Liver (tissue), 3 donors: Measurements from ENCODE around the gene TMC1.

ENCODE experiments used
- CTCF ChIP-seq: fragments of 150-350 bp; IDR thresholded peaks from 2 replicates; pipeline ENCODE4 v1.5.1; 2017; ENCODE audit warnings: improper control_type of control experiment, low read depth, low read length; ENCODE audit not compliant: missing input control
- JUND ChIP-seq, 2 donors: IDR thresholded peaks; 2 replicates each; pipeline ENCODE4 v1.6.1; 2016; ENCODE audit warnings: antibody characterized with exemption in 2 of 2
- MAX ChIP-seq: IDR thresholded peaks from 2 replicates; pipeline ENCODE4 v1.6.1; 2016; ENCODE audit warnings: antibody characterized with exemption
- RAD21 ChIP-seq, 2 donors: IDR thresholded peaks; 2 replicates each; pipeline ENCODE4 v1.6.1; 2016; ENCODE audit warnings: antibody characterized with exemption in 2 of 2, mild to moderate bottlenecking in 2 of 2
- REST ChIP-seq: IDR thresholded peaks from 2 replicates; pipeline ENCODE4 v1.6.1; 2016; ENCODE audit warnings: antibody characterized with exemption, mild to moderate bottlenecking
- SP1 ChIP-seq: IDR thresholded peaks from 2 replicates; pipeline ENCODE4 v1.6.1; 2018; ENCODE audit warnings: antibody characterized with exemption, mild to moderate bottlenecking
- TAF1 ChIP-seq: conservative IDR thresholded peaks from 2 replicates; pipeline ENCODE4 v1.6.1; 2016; ENCODE audit warnings: antibody characterized with exemption, mild to moderate bottlenecking
- ZBTB33 ChIP-seq: IDR thresholded peaks from 2 replicates; pipeline ENCODE4 v1.6.1; 2016; ENCODE audit warnings: antibody characterized with exemption
- donor health status: healthy.
- donor health status: healthy.

- TF ChIP-seq CTCF (no peak), ZBTB33 (no peak), SP1 (no peak), MAX (no peak), TAF1 (no peak), RAD21 (IDR thresholded peaks at IDR 0.05) (no peak), REST (no peak), JUND (IDR thresholded peaks at IDR 0.05) (no peak)
Measured at GRCh38 chr9:72667181-72667580, 145.8 kb downstream of the TMC1 start.
